Sigmoid colon (tissue), 4 donors: ENCODE data around the gene DUSP21.

ENCODE experiments used
- EP300 ChIP-seq, 4 donors: sonication (generic); formaldehyde crosslinking; IDR thresholded peaks; one replicate each; pipeline ENCODE4 v1.6.1; 2017; ENCODE audit warnings: antibody characterized with exemption in 4 of 4
- POLR2A ChIP-seq, 2 donors: fragments of 450-650 bp; IDR thresholded peaks; one replicate each; pipeline ENCODE4 v1.6.1; 2016; ENCODE audit warnings: antibody characterized with exemption in 2 of 2, mild to moderate bottlenecking in 2 of 2, moderate library complexity in 2 of 2
- POLR2AphosphoS5 ChIP-seq, 4 donors: sonication (generic); formaldehyde crosslinking; IDR thresholded peaks; one replicate each; pipeline ENCODE4 v1.6.1; 2017; ENCODE audit warnings: antibody characterized with exemption in 4 of 4
- TF ChIP-seq, protein P1 (sequence below), 4 experiments: fragments of 450-650 bp in 3 of 4; fragments of 200-600 bp in 1 of 4; IDR thresholded peaks; one replicate each; pipeline ENCODE4 v1.5.1; 2016 to 2019; ENCODE audit warnings: antibody characterized with exemption in 4 of 4, mild to moderate bottlenecking in 3 of 4, moderate library complexity in 2 of 4

DNA sequence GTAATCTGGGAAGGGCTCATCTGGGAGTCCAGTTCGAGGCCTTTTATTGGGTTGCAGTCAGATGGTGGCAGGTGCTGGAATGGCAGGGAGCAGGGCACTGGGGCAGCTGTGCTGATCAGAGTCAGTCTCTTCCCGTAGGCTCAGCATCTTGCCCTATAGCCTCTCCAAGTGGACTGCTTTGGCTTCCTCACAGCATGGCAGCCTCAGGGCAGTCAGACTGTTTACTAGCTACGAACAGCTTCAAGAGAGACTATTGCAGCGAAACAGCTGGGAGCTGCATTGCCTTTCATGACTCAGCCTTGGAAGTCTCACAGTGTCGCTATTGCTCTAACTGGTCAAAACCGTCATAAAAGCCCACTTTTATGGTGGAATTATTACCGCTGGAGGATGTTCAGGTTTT is 26.8 kb upstream of the DUSP21 start:
- TF ChIP-seq, protein P1, sequence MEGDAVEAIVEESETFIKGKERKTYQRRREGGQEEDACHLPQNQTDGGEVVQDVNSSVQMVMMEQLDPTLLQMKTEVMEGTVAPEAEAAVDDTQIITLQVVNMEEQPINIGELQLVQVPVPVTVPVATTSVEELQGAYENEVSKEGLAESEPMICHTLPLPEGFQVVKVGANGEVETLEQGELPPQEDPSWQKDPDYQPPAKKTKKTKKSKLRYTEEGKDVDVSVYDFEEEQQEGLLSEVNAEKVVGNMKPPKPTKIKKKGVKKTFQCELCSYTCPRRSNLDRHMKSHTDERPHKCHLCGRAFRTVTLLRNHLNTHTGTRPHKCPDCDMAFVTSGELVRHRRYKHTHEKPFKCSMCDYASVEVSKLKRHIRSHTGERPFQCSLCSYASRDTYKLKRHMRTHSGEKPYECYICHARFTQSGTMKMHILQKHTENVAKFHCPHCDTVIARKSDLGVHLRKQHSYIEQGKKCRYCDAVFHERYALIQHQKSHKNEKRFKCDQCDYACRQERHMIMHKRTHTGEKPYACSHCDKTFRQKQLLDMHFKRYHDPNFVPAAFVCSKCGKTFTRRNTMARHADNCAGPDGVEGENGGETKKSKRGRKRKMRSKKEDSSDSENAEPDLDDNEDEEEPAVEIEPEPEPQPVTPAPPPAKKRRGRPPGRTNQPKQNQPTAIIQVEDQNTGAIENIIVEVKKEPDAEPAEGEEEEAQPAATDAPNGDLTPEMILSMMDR (IDR thresholded peaks at IDR 0.05), result no peak
- no peak for TF ChIP-seq POLR2A (IDR thresholded peaks at IDR 0.05)
- TF ChIP-seq POLR2AphosphoS5 (IDR thresholded peaks at IDR 0.05), result no peak
- no peak for TF ChIP-seq EP300 (IDR thresholded peaks at IDR 0.05)
